SK-N-SH (cell line): Measurements from ENCODE around the gene AKT3. TPM values are rescaled to one million over a fixed set of nuclear protein-coding genes. Genes with fewer than 3 reads are reported as not detected.

Experiments used
- CTCF ChIA-PET: fragments of 300-600, 350-600 bp; formaldehyde crosslinking; extraction: SDS; loops from one replicate; lab custom pipeline; 2021; lab: Yijun Ruan, JAX
- POLR2A ChIA-PET: fragments of 350-600 bp; sonication (Branson Sonifier 250); formaldehyde crosslinking; extraction: SDS; loops from one replicate; lab custom pipeline; 2020; ENCODE audit warnings: antibody characterized with exemption, inconsistent platforms; lab: Yijun Ruan, JAX
- DNase-seq: peaks from one replicate; pipeline ENCODE4 v3.0.0; 2012
- H2AFZ ChIP-seq: fragments of 200-600 bp; sonication (generic); 2 replicates; pipeline ENCODE4 v1.8.1; 2016; ENCODE audit warnings: antibody characterized with exemption, mild to moderate bottlenecking, low read depth
- H3F3A ChIP-seq: fragments of 200-600 bp; sonication (generic); replicated peaks from 2 replicates; pipeline ENCODE3; 2016; ENCODE audit warnings: antibody characterized with exemption, mild to moderate bottlenecking; ENCODE audit not compliant: insufficient read depth
- H3K27ac ChIP-seq, 2 experiments: fragments of 200-500 bp in 1 of 2; fragments of 200-600 bp in 1 of 2; sonication (Bioruptor generic) in 1 of 2; sonication (generic), shearing (Covaris generic) in 1 of 2; 2 replicates each; pipeline versions ENCODE4 v1.5.1 to v1.6.1; 2014 to 2016; ENCODE audit warnings: low read depth in 2 of 2, inconsistent platforms in 1 of 2, low read length in 1 of 2, mild to moderate bottlenecking in 1 of 2, mixed read lengths in 1 of 2
- H3K27me3 ChIP-seq: fragments of 200-600 bp; sonication (generic), shearing (Covaris generic); 2 replicates; pipeline ENCODE4 v1.6.1; 2016; ENCODE audit warnings: mixed run types; ENCODE audit not compliant: insufficient read depth
- H3K36me3 ChIP-seq, 2 experiments: fragments of 200-500 bp in 1 of 2; fragments of 200-600 bp in 1 of 2; sonication (Bioruptor generic) in 1 of 2; sonication (generic) in 1 of 2; replicated peaks in 1 of 2; 2 replicates each; pipeline versions ENCODE3 to v1.5.1; 2014 to 2016; ENCODE audit warnings: low read length in 1 of 2, mild to moderate bottlenecking in 1 of 2; ENCODE audit not compliant: insufficient read depth in 2 of 2, control insufficient read depth in 1 of 2
- H3K4me1 ChIP-seq, 2 experiments: fragments of 200-500 bp in 1 of 2; fragments of 200-600 bp in 1 of 2; sonication (Bioruptor generic) in 1 of 2; sonication (generic), shearing (Covaris generic) in 1 of 2; 2 replicates each; pipeline versions ENCODE4 v1.5.1 to v1.6.1; 2014 to 2016; ENCODE audit warnings: low read depth in 1 of 2, low read length in 1 of 2, mixed run types in 1 of 2; ENCODE audit not compliant: insufficient read depth in 2 of 2, control insufficient read depth in 1 of 2
- H3K4me2 ChIP-seq: fragments of 200-600 bp; sonication (generic), shearing (Covaris generic); 2 replicates; pipeline ENCODE4 v1.6.1; 2017; ENCODE audit warnings: mixed run types
- H3K4me3 ChIP-seq, 2 experiments: fragments of 200-500 bp in 1 of 2; fragments of 200-600 bp in 1 of 2; sonication (Bioruptor generic) in 1 of 2; sonication (generic), shearing (Covaris generic) in 1 of 2; 2 replicates each; pipeline versions ENCODE4 v1.5.1 to v1.8.1; 2014 to 2016; ENCODE audit warnings: low read depth in 2 of 2, inconsistent platforms in 1 of 2, low read length in 1 of 2, mild to moderate bottlenecking in 1 of 2, mixed read lengths in 1 of 2, moderate library complexity in 1 of 2
- H3K79me2 ChIP-seq: fragments of 200-600 bp; sonication (generic); 2 replicates; pipeline ENCODE4 v1.8.1; 2017; ENCODE audit warnings: mild to moderate bottlenecking; ENCODE audit not compliant: insufficient read depth
- H3K9ac ChIP-seq: fragments of 200-600 bp; sonication (generic); 2 replicates; pipeline ENCODE4 v1.6.1; 2017; ENCODE audit warnings: mixed run types
- H3K9me2 ChIP-seq: fragments of 200-600 bp; sonication (generic); 2 replicates; pipeline ENCODE4 v1.6.1; 2017; ENCODE audit warnings: mixed run types
- H3K9me3 ChIP-seq: fragments of 200-600 bp; sonication (generic); 2 replicates; pipeline ENCODE4 v1.6.1; 2017; ENCODE audit warnings: mixed run types, mild to moderate bottlenecking, moderate library complexity
- H4K20me1 ChIP-seq: fragments of 200-600 bp; sonication (generic); 2 replicates; pipeline ENCODE4 v1.6.1; 2017; ENCODE audit warnings: mild to moderate bottlenecking, mixed run types; ENCODE audit not compliant: insufficient read depth
- EZH2phosphoT487 ChIP-seq: fragments of 200-600 bp; sonication (generic); IDR thresholded peaks from 2 replicates; pipeline ENCODE4 v1.6.1; 2017; ENCODE audit warnings: low read depth, mixed run types, mild to moderate bottlenecking, antibody characterized with exemption, moderate library complexity, borderline replicate concordance
- GATA2 ChIP-seq: sonication (generic); formaldehyde crosslinking; IDR thresholded peaks from 2 replicates; pipeline ENCODE4 v1.5.0; 2020; ENCODE audit warnings: mild to moderate bottlenecking, missing genetic modification reagents
- MEF2A ChIP-seq: IDR thresholded peaks from 2 replicates; pipeline ENCODE4 v1.4.0; 2012; ENCODE audit warnings: low read depth, borderline replicate concordance
- NFIC ChIP-seq: IDR thresholded peaks from 2 replicates; pipeline ENCODE4 v1.4.0; 2012; ENCODE audit warnings: borderline replicate concordance
- SIN3A ChIP-seq: IDR thresholded peaks from 2 replicates; pipeline ENCODE4 v1.6.1; 2012; ENCODE audit warnings: low read depth, mild to moderate bottlenecking, low read length, moderate library complexity, borderline replicate concordance
- WGBS: methylation state at CpG from one replicate; pipeline ENCODE4 v1.1.6; 2017; ENCODE audit warnings: low lambda C conversion rate; 5-methylcytosine and 5-hydroxymethylcytosine counted together
- polyA plus RNA-seq, 3 experiments: library from polyadenylated mRNA; depleted of rRNA; stranded (reverse); fragments of >200 nt; gene quantifications; 2 replicates each; pipeline ENCODE4 v1.2.3, GENCODE V29; 2012
- TF ChIP-seq, protein P1 (sequence below): fragments of 200-600 bp; sonication (generic); IDR thresholded peaks from 2 replicates; pipeline ENCODE4 v1.6.1; 2017; ENCODE audit warnings: antibody characterized with exemption, mild to moderate bottlenecking, moderate library complexity
- TF ChIP-seq, protein P2 (sequence below): IDR thresholded peaks from 2 replicates; pipeline ENCODE4 v1.6.1; 2012; ENCODE audit warnings: mild to moderate bottlenecking, low read depth, low read length, moderate library complexity
- TF ChIP-seq, protein P3 (sequence below): IDR thresholded peaks from 2 replicates; pipeline ENCODE4 v1.4.0; 2012; ENCODE audit warnings: low read depth, borderline replicate concordance
- TF ChIP-seq, protein P4 (sequence below): fragments of 150-350 bp; IDR thresholded peaks from 2 replicates; pipeline ENCODE4 v1.6.1; 2016; ENCODE audit warnings: mild to moderate bottlenecking, low read depth, low read length
- TF ChIP-seq, protein P5 (sequence below): IDR thresholded peaks from 2 replicates; pipeline ENCODE4; 2012
- TF ChIP-seq, protein P6 (sequence below): IDR thresholded peaks from 2 replicates; pipeline ENCODE4 v1.4.0; 2012; ENCODE audit warnings: low read depth
- TF ChIP-seq, protein P7 (sequence below): IDR thresholded peaks from 2 replicates; pipeline ENCODE4 v1.4.0; 2012; ENCODE audit warnings: low read depth, borderline replicate concordance

Gene AKT3
- polyA plus RNA-seq, 1 of the 3 experiments (the other 2 are of a cell fraction): 12.7 TPM

DNA sequence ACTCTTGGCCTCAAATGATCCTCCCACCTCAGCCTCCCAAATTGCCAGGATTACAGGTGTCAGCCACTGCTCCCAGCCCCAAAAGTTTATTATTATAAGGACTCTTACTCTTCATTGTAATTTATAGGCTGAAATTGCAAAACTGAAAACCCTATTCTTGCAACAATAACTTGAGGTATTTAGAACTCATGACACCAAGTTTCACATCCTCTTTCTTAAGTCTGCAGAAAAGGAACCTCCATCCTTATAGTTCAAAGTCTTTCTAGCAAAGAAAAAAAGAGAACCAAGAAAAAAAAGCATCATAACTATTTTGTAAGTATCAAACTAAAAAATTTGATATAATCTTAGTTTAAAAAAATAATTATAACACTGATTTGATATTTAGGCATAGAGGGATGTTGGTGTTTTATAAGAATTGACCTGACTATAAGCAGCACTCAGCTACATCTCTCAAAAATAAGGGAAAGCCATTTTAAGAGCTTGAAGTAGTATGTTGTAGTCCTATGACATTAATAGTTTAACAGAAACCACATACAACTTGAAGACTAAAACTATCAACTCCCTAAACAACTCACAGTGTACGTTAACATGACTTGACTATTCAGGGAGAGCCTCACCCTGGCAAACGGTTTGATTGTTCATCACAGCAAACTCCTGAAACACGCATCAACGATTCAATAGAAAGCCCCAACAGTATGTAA lies 122.4 kb downstream of the AKT3 start:
- no peak overlapping the region for H3K27ac ChIP-seq
- H3K9me3 ChIP-seq: no peaks in the 10 kb centered on the region
- H3K36me3 ChIP-seq: peaks cover 1 to 2% of the 10 kb centered on the region in 2 experiments
- no peaks in the 10 kb centered on the region for H4K20me1 ChIP-seq
- peaks cover 7% of the 10 kb centered on the region for H3F3A ChIP-seq
- no peak overlapping the region for H2AFZ ChIP-seq
- CTCF ChIA-PET: interaction anchor here (1.1 kb wide), 1 partner anchor 545 kb away, joined by 3 read pairs; no protein-coding TSS in a partner anchor
- 94% methylated on average over 4 of the region's 4 CpGs for WGBS
- no peak for DNase-seq
- no peaks in the 10 kb centered on the region for H3K27me3 ChIP-seq
- no peak overlapping the region for H3K4me2 ChIP-seq
- no peaks in the 10 kb centered on the region for H3K9me2 ChIP-seq
- H3K4me1 ChIP-seq: peaks cover 0 to 3% of the 10 kb centered on the region in 2 experiments; a peak in 2 of 4 replicates
- H3K9ac ChIP-seq: no peak overlapping the region
- no peak overlapping the region for H3K4me3 ChIP-seq
- peaks cover 68% of the 10 kb centered on the region for H3K79me2 ChIP-seq
- TF ChIP-seq GATA2 (CRISPR knock-in tag): no peak
- TF ChIP-seq, protein P1, sequence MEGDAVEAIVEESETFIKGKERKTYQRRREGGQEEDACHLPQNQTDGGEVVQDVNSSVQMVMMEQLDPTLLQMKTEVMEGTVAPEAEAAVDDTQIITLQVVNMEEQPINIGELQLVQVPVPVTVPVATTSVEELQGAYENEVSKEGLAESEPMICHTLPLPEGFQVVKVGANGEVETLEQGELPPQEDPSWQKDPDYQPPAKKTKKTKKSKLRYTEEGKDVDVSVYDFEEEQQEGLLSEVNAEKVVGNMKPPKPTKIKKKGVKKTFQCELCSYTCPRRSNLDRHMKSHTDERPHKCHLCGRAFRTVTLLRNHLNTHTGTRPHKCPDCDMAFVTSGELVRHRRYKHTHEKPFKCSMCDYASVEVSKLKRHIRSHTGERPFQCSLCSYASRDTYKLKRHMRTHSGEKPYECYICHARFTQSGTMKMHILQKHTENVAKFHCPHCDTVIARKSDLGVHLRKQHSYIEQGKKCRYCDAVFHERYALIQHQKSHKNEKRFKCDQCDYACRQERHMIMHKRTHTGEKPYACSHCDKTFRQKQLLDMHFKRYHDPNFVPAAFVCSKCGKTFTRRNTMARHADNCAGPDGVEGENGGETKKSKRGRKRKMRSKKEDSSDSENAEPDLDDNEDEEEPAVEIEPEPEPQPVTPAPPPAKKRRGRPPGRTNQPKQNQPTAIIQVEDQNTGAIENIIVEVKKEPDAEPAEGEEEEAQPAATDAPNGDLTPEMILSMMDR: no peak
- TF ChIP-seq, protein P2, sequence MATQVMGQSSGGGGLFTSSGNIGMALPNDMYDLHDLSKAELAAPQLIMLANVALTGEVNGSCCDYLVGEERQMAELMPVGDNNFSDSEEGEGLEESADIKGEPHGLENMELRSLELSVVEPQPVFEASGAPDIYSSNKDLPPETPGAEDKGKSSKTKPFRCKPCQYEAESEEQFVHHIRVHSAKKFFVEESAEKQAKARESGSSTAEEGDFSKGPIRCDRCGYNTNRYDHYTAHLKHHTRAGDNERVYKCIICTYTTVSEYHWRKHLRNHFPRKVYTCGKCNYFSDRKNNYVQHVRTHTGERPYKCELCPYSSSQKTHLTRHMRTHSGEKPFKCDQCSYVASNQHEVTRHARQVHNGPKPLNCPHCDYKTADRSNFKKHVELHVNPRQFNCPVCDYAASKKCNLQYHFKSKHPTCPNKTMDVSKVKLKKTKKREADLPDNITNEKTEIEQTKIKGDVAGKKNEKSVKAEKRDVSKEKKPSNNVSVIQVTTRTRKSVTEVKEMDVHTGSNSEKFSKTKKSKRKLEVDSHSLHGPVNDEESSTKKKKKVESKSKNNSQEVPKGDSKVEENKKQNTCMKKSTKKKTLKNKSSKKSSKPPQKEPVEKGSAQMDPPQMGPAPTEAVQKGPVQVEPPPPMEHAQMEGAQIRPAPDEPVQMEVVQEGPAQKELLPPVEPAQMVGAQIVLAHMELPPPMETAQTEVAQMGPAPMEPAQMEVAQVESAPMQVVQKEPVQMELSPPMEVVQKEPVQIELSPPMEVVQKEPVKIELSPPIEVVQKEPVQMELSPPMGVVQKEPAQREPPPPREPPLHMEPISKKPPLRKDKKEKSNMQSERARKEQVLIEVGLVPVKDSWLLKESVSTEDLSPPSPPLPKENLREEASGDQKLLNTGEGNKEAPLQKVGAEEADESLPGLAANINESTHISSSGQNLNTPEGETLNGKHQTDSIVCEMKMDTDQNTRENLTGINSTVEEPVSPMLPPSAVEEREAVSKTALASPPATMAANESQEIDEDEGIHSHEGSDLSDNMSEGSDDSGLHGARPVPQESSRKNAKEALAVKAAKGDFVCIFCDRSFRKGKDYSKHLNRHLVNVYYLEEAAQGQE: no peak
- no peak for TF ChIP-seq NFIC
- no peak for TF ChIP-seq SIN3A
- no peak for TF ChIP-seq EZH2phosphoT487
- TF ChIP-seq, all 33 proteins: peak for 0
- POLR2A ChIA-PET: no interaction called here

DNA sequence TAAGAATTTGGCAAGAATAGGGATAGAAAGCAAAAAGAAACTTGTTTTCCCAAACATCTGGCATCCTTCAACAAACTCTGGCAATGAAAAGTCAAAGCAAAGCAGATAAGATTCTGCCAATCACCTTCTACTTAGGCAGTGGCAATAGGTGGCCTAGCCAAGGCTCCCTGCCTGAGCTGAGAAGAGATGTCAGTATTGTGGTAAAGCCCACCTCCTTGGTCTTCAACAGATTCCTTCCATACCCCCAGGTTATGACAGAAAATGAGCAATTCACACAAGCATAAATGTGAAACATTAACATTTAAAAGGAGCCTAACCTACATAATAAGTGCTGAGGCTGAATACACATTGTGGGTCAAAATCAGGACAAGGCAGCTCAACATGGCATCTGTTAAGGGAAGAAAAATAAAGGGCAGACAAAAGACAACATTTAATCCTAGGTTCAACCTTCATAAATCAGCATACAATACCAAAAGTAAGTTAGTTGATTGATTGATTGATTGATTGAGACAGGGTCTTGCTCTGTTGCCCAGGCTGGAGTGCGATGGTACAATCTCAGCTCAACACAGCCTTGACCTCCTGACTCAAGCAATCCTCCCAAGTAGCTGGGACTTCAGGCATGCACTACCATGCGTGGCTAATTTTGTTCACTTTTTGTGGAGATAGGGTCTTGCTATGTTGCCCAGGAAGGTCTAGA lies 123.1 kb downstream of the AKT3 start:
- Histone ChIP-seq H3K9me2 (no peaks in the 10 kb centered on the region), H3K9me3 (no peaks in the 10 kb centered on the region), H3K4me2 (no peak overlapping the region), H2AFZ (no peak overlapping the region), H3K9ac (no peak overlapping the region), H3K4me1 (peaks cover 0 to 3% of the 10 kb centered on the region in 2 experiments; a peak in 2 of 4 replicates), H3K27me3 (no peaks in the 10 kb centered on the region), H3K27ac (no peak overlapping the region), H3K36me3 (peaks cover 0 to 2% of the 10 kb centered on the region in 2 experiments), H4K20me1 (no peaks in the 10 kb centered on the region), H3K4me3 (no peak overlapping the region), H3K79me2 (peaks cover 68% of the 10 kb centered on the region), H3F3A (peaks cover 7% of the 10 kb centered on the region)
- WGBS: 93% methylated on average over 2 of the region's 2 CpGs
- ChIA-PET CTCF (interaction anchor here (1.1 kb wide), 1 partner anchor 546 kb away, joined by 3 read pairs; no protein-coding TSS in a partner anchor), POLR2A (no interaction called here)
- no peak for DNase-seq
- TF ChIP-seq, protein P3, sequence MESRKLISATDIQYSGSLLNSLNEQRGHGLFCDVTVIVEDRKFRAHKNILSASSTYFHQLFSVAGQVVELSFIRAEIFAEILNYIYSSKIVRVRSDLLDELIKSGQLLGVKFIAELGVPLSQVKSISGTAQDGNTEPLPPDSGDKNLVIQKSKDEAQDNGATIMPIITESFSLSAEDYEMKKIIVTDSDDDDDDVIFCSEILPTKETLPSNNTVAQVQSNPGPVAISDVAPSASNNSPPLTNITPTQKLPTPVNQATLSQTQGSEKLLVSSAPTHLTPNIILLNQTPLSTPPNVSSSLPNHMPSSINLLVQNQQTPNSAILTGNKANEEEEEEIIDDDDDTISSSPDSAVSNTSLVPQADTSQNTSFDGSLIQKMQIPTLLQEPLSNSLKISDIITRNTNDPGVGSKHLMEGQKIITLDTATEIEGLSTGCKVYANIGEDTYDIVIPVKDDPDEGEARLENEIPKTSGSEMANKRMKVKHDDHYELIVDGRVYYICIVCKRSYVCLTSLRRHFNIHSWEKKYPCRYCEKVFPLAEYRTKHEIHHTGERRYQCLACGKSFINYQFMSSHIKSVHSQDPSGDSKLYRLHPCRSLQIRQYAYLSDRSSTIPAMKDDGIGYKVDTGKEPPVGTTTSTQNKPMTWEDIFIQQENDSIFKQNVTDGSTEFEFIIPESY: no peak
- TF ChIP-seq, protein P4, sequence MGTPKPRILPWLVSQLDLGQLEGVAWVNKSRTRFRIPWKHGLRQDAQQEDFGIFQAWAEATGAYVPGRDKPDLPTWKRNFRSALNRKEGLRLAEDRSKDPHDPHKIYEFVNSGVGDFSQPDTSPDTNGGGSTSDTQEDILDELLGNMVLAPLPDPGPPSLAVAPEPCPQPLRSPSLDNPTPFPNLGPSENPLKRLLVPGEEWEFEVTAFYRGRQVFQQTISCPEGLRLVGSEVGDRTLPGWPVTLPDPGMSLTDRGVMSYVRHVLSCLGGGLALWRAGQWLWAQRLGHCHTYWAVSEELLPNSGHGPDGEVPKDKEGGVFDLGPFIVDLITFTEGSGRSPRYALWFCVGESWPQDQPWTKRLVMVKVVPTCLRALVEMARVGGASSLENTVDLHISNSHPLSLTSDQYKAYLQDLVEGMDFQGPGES: no peak
- no peak for TF ChIP-seq NFIC
- TF ChIP-seq, protein P5, sequence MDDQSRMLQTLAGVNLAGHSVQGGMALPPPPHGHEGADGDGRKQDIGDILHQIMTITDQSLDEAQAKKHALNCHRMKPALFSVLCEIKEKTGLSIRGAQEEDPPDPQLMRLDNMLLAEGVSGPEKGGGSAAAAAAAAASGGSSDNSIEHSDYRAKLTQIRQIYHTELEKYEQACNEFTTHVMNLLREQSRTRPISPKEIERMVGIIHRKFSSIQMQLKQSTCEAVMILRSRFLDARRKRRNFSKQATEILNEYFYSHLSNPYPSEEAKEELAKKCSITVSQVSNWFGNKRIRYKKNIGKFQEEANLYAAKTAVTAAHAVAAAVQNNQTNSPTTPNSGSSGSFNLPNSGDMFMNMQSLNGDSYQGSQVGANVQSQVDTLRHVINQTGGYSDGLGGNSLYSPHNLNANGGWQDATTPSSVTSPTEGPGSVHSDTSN: no peak
- TF ChIP-seq MEF2A: no peak
- TF ChIP-seq, protein P6, sequence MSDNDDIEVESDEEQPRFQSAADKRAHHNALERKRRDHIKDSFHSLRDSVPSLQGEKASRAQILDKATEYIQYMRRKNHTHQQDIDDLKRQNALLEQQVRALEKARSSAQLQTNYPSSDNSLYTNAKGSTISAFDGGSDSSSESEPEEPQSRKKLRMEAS: no peak
- TF ChIP-seq, protein P7, sequence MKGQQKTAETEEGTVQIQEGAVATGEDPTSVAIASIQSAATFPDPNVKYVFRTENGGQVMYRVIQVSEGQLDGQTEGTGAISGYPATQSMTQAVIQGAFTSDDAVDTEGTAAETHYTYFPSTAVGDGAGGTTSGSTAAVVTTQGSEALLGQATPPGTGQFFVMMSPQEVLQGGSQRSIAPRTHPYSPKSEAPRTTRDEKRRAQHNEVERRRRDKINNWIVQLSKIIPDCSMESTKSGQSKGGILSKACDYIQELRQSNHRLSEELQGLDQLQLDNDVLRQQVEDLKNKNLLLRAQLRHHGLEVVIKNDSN: no peak
